Thyroid gland (tissue), 4 donors: ENCODE results near the gene LRP3. TPM values are rescaled to one million over a fixed set of nuclear protein-coding genes. Genes with fewer than 3 reads are reported as not detected.

ENCODE experiments used
- DNase-seq, 2 donors: peaks; one replicate each; pipeline ENCODE4 v3.0.0-alpha.2; 2019
- H3K27ac ChIP-seq, 3 donors: fragments of 200-600 bp; sonication (generic); 1 replicate in 2 of 3; 2 replicates in 1 of 3; pipeline ENCODE4 v1.5.1; 2016 to 2019; ENCODE audit warnings: mild to moderate bottlenecking in 1 of 3, moderate library complexity in 1 of 3
- H3K27me3 ChIP-seq: fragments of 200-600 bp; sonication (generic); one replicate; pipeline ENCODE4 v1.5.1; 2019
- H3K36me3 ChIP-seq, 2 donors: fragments of 200-600 bp; sonication (generic); one replicate each; pipeline ENCODE4 v1.5.1; 2016 to 2019
- H3K4me1 ChIP-seq, 2 donors: fragments of 200-600 bp; sonication (generic); one replicate each; pipeline ENCODE4 v1.5.1; 2017 to 2019
- H3K4me3 ChIP-seq, 3 donors: fragments of 200-600 bp; sonication (generic); replicated peaks in 1 of 3; 1 replicate in 2 of 3; 2 replicates in 1 of 3; pipeline ENCODE4 v1.5.1; 2016; ENCODE audit warnings: mild to moderate bottlenecking in 1 of 3
- H3K9me3 ChIP-seq: fragments of 200-600 bp; sonication (generic); one replicate; pipeline ENCODE4 v1.5.1; 2017
- POLR2A ChIP-seq, 2 donors: fragments of 450-650 bp; IDR thresholded peaks; one replicate each; pipeline ENCODE4 v1.6.1; 2017; ENCODE audit warnings: antibody characterized with exemption in 2 of 2, mild to moderate bottlenecking in 2 of 2, moderate library complexity in 1 of 2
- WGBS, 2 donors: methylation state at CpG; one replicate each; pipeline ENCODE4 v1.1.5; 2017; 5-methylcytosine and 5-hydroxymethylcytosine counted together
- intact Hi-C: fragments of 100-400 bp; cut with DNase I; formaldehyde crosslinking; loops from one replicate; pipeline ENCODE4 v1.15.1; 2023
- total RNA-seq, 4 donors: library from RNA; depleted of rRNA; stranded (reverse); fragments of >200 nt; gene quantifications; one replicate each; pipeline ENCODE4 v1.2.3, GENCODE V29; 2016
- TF ChIP-seq, protein P1 (sequence below), 6 experiments: fragments of 200-600 bp in 3 of 6; fragments of 450-650 bp in 3 of 6; sonication (generic) in 3 of 6; IDR thresholded peaks; one replicate each; pipeline ENCODE4 v1.5.1; 2016 to 2019; ENCODE audit warnings: antibody characterized with exemption in 6 of 6, mild to moderate bottlenecking in 2 of 6, inconsistent platforms in 1 of 6, moderate library complexity in 1 of 6

Gene LRP3
- total RNA-seq, 4 donors from 2014 or later = 33.3 to 49.9 (median 39.0) TPM

GRCh38 chr19:33249740-33250366 lies 55.7 kb downstream of the LRP3 start:
- no peak overlapping the region for H3K4me3 ChIP-seq
- no peaks in the 10 kb centered on the region for H3K9me3 ChIP-seq
- no peaks in the 10 kb centered on the region for H3K27me3 ChIP-seq
- H3K36me3 ChIP-seq = no peaks in the 10 kb centered on the region
- TF ChIP-seq, protein P1, sequence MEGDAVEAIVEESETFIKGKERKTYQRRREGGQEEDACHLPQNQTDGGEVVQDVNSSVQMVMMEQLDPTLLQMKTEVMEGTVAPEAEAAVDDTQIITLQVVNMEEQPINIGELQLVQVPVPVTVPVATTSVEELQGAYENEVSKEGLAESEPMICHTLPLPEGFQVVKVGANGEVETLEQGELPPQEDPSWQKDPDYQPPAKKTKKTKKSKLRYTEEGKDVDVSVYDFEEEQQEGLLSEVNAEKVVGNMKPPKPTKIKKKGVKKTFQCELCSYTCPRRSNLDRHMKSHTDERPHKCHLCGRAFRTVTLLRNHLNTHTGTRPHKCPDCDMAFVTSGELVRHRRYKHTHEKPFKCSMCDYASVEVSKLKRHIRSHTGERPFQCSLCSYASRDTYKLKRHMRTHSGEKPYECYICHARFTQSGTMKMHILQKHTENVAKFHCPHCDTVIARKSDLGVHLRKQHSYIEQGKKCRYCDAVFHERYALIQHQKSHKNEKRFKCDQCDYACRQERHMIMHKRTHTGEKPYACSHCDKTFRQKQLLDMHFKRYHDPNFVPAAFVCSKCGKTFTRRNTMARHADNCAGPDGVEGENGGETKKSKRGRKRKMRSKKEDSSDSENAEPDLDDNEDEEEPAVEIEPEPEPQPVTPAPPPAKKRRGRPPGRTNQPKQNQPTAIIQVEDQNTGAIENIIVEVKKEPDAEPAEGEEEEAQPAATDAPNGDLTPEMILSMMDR (IDR thresholded peaks at IDR 0.05) = no peak
- TF ChIP-seq POLR2A (IDR thresholded peaks at IDR 0.05) = no peak
- intact Hi-C loops = no loop called here
- DNase-seq = no peak
- H3K27ac ChIP-seq = no peak overlapping the region
- H3K4me1 ChIP-seq = no peaks in the 10 kb centered on the region
- WGBS, 2 donors = 78 to 83% methylated on average over 3 of the region's 3 CpGs

DNA sequence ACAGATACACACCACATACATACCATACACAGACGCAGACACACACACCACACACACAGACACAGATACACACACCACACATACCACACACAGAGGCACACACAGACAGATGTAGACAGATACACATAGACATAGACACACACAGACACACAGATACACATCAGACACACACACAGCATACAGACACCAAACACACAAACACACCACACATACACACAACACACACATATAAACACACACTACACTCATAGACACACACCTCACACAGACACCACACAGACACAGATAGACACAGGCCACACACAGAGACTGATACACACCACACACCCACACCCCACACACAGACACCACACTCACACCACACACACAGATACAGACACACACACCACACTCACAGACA lies 56.4 kb downstream of the LRP3 start:
- Histone ChIP-seq H3K27ac (no peak overlapping the region), H3K4me1 (no peaks in the 10 kb centered on the region), H3K27me3 (no peaks in the 10 kb centered on the region), H3K4me3 (no peak overlapping the region), H3K9me3 (no peaks in the 10 kb centered on the region), H3K36me3 (no peaks in the 10 kb centered on the region)
- TF ChIP-seq, protein P1 (IDR thresholded peaks at IDR 0.05) = no peak
- no peak for TF ChIP-seq POLR2A (IDR thresholded peaks at IDR 0.05)
- no peak for DNase-seq
- WGBS, 2 donors = 95 to 100% methylated on average over 1 of the region's 1 CpG
- intact Hi-C loops = no loop called here

GRCh38 chr19:33251076-33251475 lies 56.9 kb downstream of the LRP3 start:
- 54 to 77% methylated on average over 4 to 5 of the region's 12 CpGs for WGBS, 2 donors
- Histone ChIP-seq H3K27ac (no peak overlapping the region), H3K4me3 (no peak overlapping the region), H3K4me1 (no peaks in the 10 kb centered on the region), H3K9me3 (no peaks in the 10 kb centered on the region), H3K36me3 (no peaks in the 10 kb centered on the region), H3K27me3 (no peaks in the 10 kb centered on the region)
- intact Hi-C loops = no loop called here
- TF ChIP-seq, protein P1 (IDR thresholded peaks at IDR 0.05) = no peak
- TF ChIP-seq POLR2A (IDR thresholded peaks at IDR 0.05) = no peak
- DNase-seq = no peak

DNA sequence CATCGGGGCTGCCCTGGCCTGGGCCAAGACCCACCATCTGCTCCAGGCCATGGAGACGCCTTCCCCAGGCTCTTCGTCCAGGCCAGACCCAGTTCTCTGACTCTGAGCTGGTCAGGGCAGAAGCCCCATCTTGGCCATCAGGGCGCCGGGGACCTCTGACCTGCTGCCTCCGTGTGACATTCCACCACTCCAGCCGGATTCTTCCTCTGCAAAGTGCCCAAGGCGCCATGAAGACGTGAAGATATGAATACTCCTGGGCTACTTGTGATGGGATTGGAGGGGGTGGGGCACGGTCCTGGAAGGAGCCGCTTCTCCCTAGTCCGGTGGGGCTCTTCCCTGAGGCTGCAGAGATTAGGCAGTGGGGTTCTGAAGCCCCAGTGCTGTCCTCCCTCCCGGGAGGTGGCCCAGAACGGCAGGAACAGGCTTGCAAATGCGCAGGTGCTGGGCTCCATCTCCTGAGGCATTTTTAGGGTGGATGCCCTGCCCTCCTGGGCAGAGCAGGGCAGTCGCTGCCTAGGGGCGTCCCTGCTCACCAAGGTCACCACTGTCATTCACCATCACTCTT lies 57.5 kb downstream of the LRP3 start:
- intact Hi-C loops = no loop called here
- WGBS, 2 donors = 77 to 83% methylated on average over 14 to 15 of the region's 17 CpGs

More for the DNA sequence above, 57.5 kb downstream of the LRP3 start:
- TF ChIP-seq POLR2A (IDR thresholded peaks at IDR 0.05) = no peak
- TF ChIP-seq, protein P1 (IDR thresholded peaks at IDR 0.05) = no peak
- no peak for DNase-seq
- H3K4me1 ChIP-seq = no peaks in the 10 kb centered on the region
- no peaks in the 10 kb centered on the region for H3K27me3 ChIP-seq
- no peak overlapping the region for H3K27ac ChIP-seq
- H3K4me3 ChIP-seq = no peak overlapping the region
- H3K9me3 ChIP-seq = no peaks in the 10 kb centered on the region
- H3K36me3 ChIP-seq = no peaks in the 10 kb centered on the region
